ENCODE results near the gene MLANA. TPM values are rescaled to one million over a fixed set of nuclear protein-coding genes. Genes with fewer than 3 reads are reported as not detected.

The MLANA gene
- total RNA-seq, 1 donor from 2014 or later, result 12.1 TPM

DNA sequence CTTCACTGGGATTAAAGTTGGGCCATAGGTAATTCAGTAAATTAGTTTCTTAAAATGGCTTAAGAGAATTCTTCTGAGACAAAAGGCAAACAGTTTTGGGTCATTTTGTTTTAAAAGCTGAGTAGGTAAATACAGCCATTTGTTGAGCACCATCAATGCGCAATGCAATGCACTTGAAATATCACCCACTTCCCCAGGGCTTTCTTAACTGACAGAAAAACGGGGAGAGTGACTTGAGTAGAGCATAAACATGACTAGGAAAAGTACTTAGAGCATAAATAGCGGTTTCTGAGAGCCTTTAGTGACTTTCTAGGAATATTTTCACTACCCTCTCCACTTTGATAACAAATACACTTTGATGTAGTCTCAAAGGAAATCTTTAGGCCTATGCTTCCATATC is 27.2 kb downstream of the MLANA start:
- Mint-ChIP-seq H3K27ac (no peak overlapping the region), H3K27me3 (no peaks in the 10 kb centered on the region), H3K4me3 (no peak overlapping the region), H3K4me1 (ENCODE audit: unreplicated experiment) (peaks cover 3% of the 10 kb centered on the region), H3K9me3 (no peaks in the 10 kb centered on the region), H3K36me3 (peaks cover 30% of the 10 kb centered on the region)
- DNase-seq (ENCODE audit: extremely low spot score, unreplicated experiment), result no peak
- TF ChIP-seq, protein P1, sequence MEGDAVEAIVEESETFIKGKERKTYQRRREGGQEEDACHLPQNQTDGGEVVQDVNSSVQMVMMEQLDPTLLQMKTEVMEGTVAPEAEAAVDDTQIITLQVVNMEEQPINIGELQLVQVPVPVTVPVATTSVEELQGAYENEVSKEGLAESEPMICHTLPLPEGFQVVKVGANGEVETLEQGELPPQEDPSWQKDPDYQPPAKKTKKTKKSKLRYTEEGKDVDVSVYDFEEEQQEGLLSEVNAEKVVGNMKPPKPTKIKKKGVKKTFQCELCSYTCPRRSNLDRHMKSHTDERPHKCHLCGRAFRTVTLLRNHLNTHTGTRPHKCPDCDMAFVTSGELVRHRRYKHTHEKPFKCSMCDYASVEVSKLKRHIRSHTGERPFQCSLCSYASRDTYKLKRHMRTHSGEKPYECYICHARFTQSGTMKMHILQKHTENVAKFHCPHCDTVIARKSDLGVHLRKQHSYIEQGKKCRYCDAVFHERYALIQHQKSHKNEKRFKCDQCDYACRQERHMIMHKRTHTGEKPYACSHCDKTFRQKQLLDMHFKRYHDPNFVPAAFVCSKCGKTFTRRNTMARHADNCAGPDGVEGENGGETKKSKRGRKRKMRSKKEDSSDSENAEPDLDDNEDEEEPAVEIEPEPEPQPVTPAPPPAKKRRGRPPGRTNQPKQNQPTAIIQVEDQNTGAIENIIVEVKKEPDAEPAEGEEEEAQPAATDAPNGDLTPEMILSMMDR (conservative IDR thresholded peaks at IDR 0.05), result no peak

DNA sequence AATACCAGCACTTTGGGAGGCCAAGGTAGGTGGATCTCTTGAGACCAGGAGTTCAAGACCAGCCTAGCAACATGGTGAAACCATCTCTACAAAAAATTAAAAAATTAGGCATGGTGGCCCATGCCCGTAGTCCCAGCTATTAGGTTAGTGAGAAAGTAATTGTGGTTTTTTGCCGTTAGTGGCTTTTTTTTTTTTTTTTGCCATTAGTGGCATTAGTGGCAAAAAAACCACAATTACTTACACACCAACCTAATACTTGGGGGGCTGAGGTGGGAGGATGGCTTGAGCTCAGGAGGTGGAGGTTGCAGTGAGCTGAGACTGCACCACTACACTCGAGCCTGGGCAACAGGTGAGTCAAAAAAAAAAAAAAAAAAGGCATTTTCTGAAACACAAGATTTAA is 27.8 kb downstream of the MLANA start:
- peaks cover 33% of the 10 kb centered on the region for H3K36me3 Mint-ChIP-seq
- H3K4me1 Mint-ChIP-seq (ENCODE audit: unreplicated experiment), result peaks cover 3% of the 10 kb centered on the region
- TF ChIP-seq, protein P1 (conservative IDR thresholded peaks at IDR 0.05), result no peak
- H3K9me3 Mint-ChIP-seq, result no peaks in the 10 kb centered on the region
- H3K4me3 Mint-ChIP-seq, result no peak overlapping the region
- DNase-seq (ENCODE audit: extremely low spot score, unreplicated experiment), result no peak
- H3K27me3 Mint-ChIP-seq, result no peaks in the 10 kb centered on the region
- no peak overlapping the region for H3K27ac Mint-ChIP-seq

DNA sequence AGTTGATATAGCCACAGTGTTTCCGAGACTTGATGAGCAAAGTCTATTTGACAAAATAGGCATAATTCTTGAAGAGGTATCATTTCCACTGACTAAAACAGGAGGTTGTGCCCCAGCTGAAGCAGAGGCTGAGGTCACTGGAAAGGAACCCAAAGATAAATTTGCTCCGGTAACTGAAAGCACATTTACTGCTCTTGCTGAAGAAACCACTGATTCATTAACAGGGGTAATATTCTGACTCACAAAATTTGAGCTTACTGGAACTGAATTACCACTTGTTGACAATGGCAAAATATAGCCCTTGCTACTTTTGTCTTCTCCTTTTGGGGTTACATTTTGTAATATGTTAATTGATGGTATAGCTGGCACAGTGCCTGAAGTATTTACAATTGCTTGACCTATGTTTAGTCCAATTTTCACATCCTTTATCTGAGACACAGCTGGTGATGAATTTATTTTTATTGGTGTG is 30.2 kb downstream of the MLANA start:
- TF ChIP-seq, protein P1 (conservative IDR thresholded peaks at IDR 0.05), result no peak
- peaks cover 36% of the 10 kb centered on the region for H3K36me3 Mint-ChIP-seq
- no peak overlapping the region for H3K27ac Mint-ChIP-seq
- no peak overlapping the region for H3K4me3 Mint-ChIP-seq
- no peaks in the 10 kb centered on the region for H3K4me1 Mint-ChIP-seq (ENCODE audit: unreplicated experiment)
- no peak for DNase-seq (ENCODE audit: extremely low spot score, unreplicated experiment)
- H3K27me3 Mint-ChIP-seq, result no peaks in the 10 kb centered on the region
- H3K9me3 Mint-ChIP-seq, result no peaks in the 10 kb centered on the region

DNA sequence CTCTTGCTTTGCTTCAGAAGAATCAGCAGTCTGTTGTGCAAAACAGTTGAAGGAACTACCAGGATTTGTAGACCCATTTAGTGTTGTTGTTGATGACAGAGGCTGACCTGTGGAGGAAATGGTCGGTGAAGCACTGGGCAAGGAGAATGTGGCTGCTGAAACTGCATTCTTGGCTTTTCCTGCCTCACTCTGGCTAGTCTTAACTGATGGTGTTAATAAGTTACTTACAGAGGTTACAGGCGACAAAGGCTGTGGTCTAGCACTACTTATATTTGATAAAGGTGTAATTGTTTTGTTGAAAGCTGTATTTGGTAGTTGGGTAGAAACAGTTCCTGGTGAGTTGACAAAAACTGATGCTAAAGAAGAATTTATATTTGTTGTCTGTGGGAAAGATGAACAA is 31.5 kb downstream of the MLANA start:
- Mint-ChIP-seq H3K27me3 (no peaks in the 10 kb centered on the region), H3K4me3 (no peak overlapping the region), H3K9me3 (no peaks in the 10 kb centered on the region), H3K36me3 (peaks cover 36% of the 10 kb centered on the region), H3K4me1 (ENCODE audit: unreplicated experiment) (no peaks in the 10 kb centered on the region), H3K27ac (no peak overlapping the region)
- TF ChIP-seq, protein P1 (conservative IDR thresholded peaks at IDR 0.05), result no peak
- DNase-seq (ENCODE audit: extremely low spot score, unreplicated experiment), result no peak

DNA sequence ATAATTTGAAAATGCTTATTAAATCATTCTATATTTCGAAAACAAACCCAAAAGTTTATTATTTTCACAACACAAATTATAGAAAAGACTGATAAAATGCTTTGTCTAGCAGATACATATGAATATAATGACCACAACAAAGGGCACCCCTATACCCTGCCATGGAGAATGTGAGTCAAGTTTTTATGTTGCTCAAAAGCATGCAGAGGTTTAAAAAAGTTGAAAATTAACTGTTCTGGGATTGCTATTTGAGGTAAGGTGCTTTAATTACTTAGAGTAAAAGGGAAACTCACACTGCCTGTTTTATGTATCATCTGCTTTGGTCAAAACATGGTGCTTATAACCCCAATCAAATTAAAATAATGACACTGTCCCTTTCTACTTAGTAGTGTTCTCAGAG is 41.0 kb downstream of the MLANA start:
- Mint-ChIP-seq H3K27ac (no peak overlapping the region), H3K9me3 (no peaks in the 10 kb centered on the region), H3K36me3 (no peaks in the 10 kb centered on the region), H3K27me3 (no peaks in the 10 kb centered on the region), H3K4me1 (ENCODE audit: unreplicated experiment) (no peaks in the 10 kb centered on the region), H3K4me3 (no peak overlapping the region)
- TF ChIP-seq, protein P1 (conservative IDR thresholded peaks at IDR 0.05), result no peak
- DNase-seq (ENCODE audit: extremely low spot score, unreplicated experiment), result no peak

DNA sequence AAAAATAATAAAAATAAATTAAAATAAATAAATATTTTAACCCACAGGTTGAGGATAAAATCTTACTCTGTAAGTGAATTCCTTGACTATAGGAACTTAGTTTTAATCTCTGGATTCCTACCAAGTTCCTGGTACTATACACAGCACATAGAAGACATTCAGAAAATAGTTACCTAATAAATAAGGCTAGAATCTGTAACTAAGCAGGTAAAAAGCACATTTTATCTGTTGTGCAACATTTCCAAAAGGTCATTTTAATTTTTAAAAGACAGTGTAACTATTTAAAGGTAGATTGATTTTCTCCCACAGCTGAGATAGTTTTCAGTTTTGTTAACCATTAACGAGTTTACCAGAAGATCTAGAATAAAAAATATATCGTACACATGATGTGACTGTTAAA is 47.8 kb downstream of the MLANA start:
- H3K36me3 Mint-ChIP-seq, result no peaks in the 10 kb centered on the region
- H3K4me1 Mint-ChIP-seq (ENCODE audit: unreplicated experiment), result no peaks in the 10 kb centered on the region
- no peaks in the 10 kb centered on the region for H3K27me3 Mint-ChIP-seq
- DNase-seq (ENCODE audit: extremely low spot score, unreplicated experiment), result no peak
- no peaks in the 10 kb centered on the region for H3K9me3 Mint-ChIP-seq
- no peak overlapping the region for H3K4me3 Mint-ChIP-seq
- TF ChIP-seq, protein P1 (conservative IDR thresholded peaks at IDR 0.05), result no peak
- H3K27ac Mint-ChIP-seq, result no peak overlapping the region

Measured in type B pancreatic cell (in vitro differentiated cells).